Prostate gland (tissue), 2 donors: Measurements from ENCODE around the gene TAF11. TPM values are rescaled to one million over a fixed set of nuclear protein-coding genes. Genes with fewer than 3 reads are reported as not detected.

ENCODE experiments used
- DNase-seq: peaks from one replicate; pipeline ENCODE4 v3.0.0-alpha.2; 2019; ENCODE audit warnings: low spot score
- H3K27ac ChIP-seq, 2 donors: fragments of 200-600 bp; sonication (generic); 2 replicates each; pipeline ENCODE4 v1.5.1; 2017 to 2019
- H3K27me3 ChIP-seq: fragments of 200-600 bp; sonication (generic); replicated peaks from 2 replicates; pipeline ENCODE4 v1.5.1; 2019; ENCODE audit not compliant: insufficient read depth
- H3K36me3 ChIP-seq, 2 donors: fragments of 200-600 bp; sonication (generic); 1 replicate in 1 of 2; 2 replicates in 1 of 2; pipeline versions ENCODE4 v1.5.1 to v1.8.1; 2017 to 2019
- H3K4me1 ChIP-seq: fragments of 200-600 bp; sonication (generic); replicated peaks from 2 replicates; pipeline ENCODE4 v1.5.1; 2019
- H3K4me3 ChIP-seq, 2 donors: fragments of 200-600 bp; sonication (generic); 2 replicates each; pipeline ENCODE4 v1.5.1; 2017 to 2019
- H3K9me3 ChIP-seq: fragments of 200-600 bp; sonication (generic); 2 replicates; pipeline ENCODE4 v1.5.1; 2017
- POLR2A ChIP-seq: fragments of 450-650 bp; IDR thresholded peaks from one replicate; pipeline ENCODE4 v1.6.1; 2016; ENCODE audit warnings: antibody characterized with exemption, mild to moderate bottlenecking
- POLR2AphosphoS5 ChIP-seq: sonication (generic); formaldehyde crosslinking; IDR thresholded peaks from one replicate; pipeline ENCODE4 v1.6.1; 2017; ENCODE audit warnings: antibody characterized with exemption
- WGBS: methylation state at CpG from one replicate; pipeline ENCODE4 v1.1.5; 2018; 5-methylcytosine and 5-hydroxymethylcytosine counted together
- intact Hi-C: fragments of 100-400 bp; cut with DNase I; formaldehyde crosslinking; loops from one replicate; pipeline ENCODE4 v1.14.2; 2022
- total RNA-seq, 2 donors: library from RNA; depleted of rRNA; stranded (reverse); fragments of >200 nt; gene quantifications; one replicate each; pipeline ENCODE4 v1.1.0, GENCODE V29; 2016
- TF ChIP-seq, protein P1 (sequence below), 4 experiments: fragments of 200-600 bp in 2 of 4; fragments of 450-650 bp in 2 of 4; sonication (generic) in 2 of 4; IDR thresholded peaks; 1 replicate in 3 of 4; 2 replicates in 1 of 4; pipeline ENCODE4 v1.5.1; 2016 to 2019; ENCODE audit warnings: antibody characterized with exemption in 4 of 4, mild to moderate bottlenecking in 2 of 4, moderate library complexity in 2 of 4

Gene TAF11
- total RNA-seq, 2 donors from 2014 or later = 14.8 to 38.6 TPM

DNA sequence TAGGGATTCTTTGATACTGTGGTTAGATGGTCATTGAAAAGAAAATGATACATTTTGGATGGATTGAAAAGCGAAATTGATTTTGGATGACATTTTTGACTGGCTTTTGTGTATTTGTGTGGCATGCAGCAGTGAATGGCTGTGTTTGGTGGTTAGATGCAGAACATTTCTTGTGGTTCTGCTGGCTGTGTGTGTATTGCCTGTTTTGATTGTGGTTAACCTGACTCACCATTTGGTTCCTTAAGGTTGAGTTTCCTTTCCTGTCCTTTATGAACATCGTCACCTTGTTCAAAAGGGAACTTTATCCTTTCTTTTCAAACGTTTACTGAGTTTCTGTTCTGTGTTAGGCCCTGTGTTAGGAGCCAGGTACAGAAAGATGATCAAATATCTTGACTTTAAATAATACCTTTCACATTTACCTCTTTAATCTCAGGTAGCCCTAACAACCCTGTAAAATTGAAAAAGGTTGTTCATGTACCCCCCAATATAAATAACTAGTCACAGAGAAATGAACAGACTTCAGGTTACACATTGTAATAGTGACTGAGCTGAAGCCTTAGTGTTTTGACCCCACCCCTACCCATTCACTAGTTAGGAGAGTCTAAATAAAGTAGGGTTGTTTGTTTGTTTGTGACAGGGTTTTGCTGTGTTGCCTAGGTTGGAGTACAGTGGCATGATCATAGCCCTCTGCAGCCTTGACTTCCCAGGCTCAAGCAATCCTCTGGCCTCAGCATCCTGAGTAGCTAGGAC lies 25.0 kb upstream of the TAF11 start:
- WGBS = 67% methylated on average over 3 of the region's 3 CpGs
- Histone ChIP-seq H3K36me3 (no peaks in the 10 kb centered on the region), H3K27me3 (no peaks in the 10 kb centered on the region), H3K9me3 (no peaks in the 10 kb centered on the region), H3K4me3 (no peak overlapping the region), H3K4me1 (no peaks in the 10 kb centered on the region), H3K27ac (no peak overlapping the region)
- intact Hi-C loops = no loop called here
- no peak for DNase-seq
- TF ChIP-seq, protein P1, sequence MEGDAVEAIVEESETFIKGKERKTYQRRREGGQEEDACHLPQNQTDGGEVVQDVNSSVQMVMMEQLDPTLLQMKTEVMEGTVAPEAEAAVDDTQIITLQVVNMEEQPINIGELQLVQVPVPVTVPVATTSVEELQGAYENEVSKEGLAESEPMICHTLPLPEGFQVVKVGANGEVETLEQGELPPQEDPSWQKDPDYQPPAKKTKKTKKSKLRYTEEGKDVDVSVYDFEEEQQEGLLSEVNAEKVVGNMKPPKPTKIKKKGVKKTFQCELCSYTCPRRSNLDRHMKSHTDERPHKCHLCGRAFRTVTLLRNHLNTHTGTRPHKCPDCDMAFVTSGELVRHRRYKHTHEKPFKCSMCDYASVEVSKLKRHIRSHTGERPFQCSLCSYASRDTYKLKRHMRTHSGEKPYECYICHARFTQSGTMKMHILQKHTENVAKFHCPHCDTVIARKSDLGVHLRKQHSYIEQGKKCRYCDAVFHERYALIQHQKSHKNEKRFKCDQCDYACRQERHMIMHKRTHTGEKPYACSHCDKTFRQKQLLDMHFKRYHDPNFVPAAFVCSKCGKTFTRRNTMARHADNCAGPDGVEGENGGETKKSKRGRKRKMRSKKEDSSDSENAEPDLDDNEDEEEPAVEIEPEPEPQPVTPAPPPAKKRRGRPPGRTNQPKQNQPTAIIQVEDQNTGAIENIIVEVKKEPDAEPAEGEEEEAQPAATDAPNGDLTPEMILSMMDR (IDR thresholded peaks at IDR 0.05) = no peak
- TF ChIP-seq POLR2A = no peak
- no peak for TF ChIP-seq POLR2AphosphoS5

DNA sequence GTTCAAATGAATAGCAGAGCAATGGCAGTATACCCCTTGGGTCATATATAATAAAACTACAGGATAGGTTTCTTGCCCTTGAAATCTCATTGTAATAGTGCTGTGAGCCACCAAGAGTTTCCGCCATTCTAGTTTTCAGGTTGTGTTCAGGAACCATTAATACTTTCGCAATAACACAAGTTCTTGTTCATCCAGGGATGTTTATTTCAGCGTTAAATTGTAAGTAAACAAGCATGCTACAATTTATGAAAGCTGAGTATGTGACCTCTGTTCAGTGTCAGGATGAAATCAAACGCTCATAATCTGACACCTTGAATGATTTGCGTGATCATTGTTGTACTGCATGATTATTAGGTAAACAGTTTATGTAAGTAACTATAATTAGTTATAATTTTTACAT lies 24.0 kb upstream of the TAF11 start:
- no peak for DNase-seq
- H3K36me3 ChIP-seq = no peaks in the 10 kb centered on the region
- intact Hi-C loops = no loop called here
- H3K9me3 ChIP-seq = no peaks in the 10 kb centered on the region
- no peaks in the 10 kb centered on the region for H3K4me1 ChIP-seq
- H3K4me3 ChIP-seq = no peak overlapping the region
- H3K27ac ChIP-seq = no peak overlapping the region
- WGBS = 88% methylated on average over 5 of the region's 5 CpGs
- TF ChIP-seq POLR2AphosphoS5 (no peak), POLR2A (no peak)
- TF ChIP-seq, protein P1 (IDR thresholded peaks at IDR 0.05) = no peak
- H3K27me3 ChIP-seq = no peaks in the 10 kb centered on the region

DNA sequence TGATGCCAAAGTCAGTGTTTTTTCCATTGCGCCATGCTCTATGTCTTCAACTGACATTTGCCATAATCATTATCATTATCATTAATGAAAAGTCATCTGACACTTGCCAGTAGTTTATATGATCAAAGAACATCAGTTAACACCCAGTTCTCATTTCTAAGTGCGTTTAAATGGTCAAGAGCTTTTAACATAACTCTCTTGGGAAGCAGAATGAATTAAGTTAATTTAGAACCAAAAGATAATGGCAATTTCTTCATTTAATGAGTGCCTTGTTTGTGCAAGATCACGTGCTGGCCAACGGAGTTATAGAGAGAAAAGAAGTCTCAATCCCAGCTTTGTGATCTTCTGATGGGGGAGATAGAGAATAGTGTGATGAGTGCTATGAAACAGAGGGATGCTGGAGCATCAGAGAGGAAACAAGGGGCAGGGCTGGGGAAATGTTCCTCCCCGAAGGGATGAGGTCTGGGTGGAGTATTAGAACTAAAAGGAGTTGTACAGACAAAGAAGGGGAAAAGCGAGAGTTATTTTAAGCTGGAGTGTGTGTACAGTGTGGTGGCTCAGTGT lies 21.6 kb upstream of the TAF11 start:
- intact Hi-C loops = no loop called here
- DNase-seq = no peak
- 68% methylated on average over 6 of the region's 6 CpGs for WGBS
- Histone ChIP-seq H3K9me3 (no peaks in the 10 kb centered on the region), H3K27ac (no peak overlapping the region), H3K4me3 (no peak overlapping the region), H3K27me3 (no peaks in the 10 kb centered on the region), H3K36me3 (no peaks in the 10 kb centered on the region), H3K4me1 (no peaks in the 10 kb centered on the region)
- TF ChIP-seq, protein P1 (IDR thresholded peaks at IDR 0.05) = no peak
- no peak for TF ChIP-seq POLR2AphosphoS5

DNA sequence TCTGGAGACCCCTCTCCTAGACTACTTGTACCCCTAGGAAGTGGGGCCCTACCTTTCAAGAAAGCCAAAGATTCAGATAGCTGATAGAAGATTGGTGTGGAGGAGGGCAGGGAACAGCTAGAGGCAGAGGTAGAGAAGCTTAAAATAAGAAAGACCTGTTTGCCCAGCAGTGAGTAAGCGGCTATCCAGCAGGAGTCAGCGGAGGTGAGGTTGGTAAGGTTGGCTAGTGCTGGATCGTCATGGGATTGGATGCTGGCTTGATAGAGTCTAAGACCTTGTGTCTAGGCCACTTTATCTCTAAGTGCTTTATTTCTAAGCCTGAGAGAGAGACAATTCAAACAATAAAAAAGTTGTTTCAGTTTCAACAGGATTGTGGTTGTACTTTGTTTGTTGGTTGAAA lies 20.4 kb upstream of the TAF11 start:
- Histone ChIP-seq H3K27ac (no peak overlapping the region), H3K36me3 (no peaks in the 10 kb centered on the region), H3K4me3 (no peak overlapping the region), H3K4me1 (no peaks in the 10 kb centered on the region), H3K9me3 (no peaks in the 10 kb centered on the region), H3K27me3 (no peaks in the 10 kb centered on the region)
- DNase-seq = no peak
- WGBS = 95% methylated on average over 3 of the region's 3 CpGs
- TF ChIP-seq POLR2AphosphoS5 (no peak), POLR2A (no peak)
- TF ChIP-seq, protein P1 (IDR thresholded peaks at IDR 0.05) = no peak
- intact Hi-C loops = no loop called here

DNA sequence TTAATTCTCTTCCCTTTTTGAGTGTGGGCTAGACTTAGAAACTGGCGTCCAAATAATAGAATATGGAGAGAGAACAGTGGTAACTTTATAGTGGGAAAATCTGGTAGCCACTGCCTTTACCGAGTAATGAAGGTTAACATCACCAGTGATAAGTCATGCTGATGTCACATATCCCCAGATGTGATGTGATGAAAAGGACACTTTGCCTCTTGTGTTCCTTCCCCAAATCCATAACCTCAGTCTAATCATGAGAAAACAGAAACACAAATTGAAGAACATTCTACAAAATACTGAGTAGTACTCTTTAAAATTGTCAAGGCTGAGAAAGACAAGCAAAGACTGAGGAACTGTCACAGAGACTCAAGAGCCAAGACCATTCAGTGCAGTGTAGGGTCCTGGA lies 19.0 kb upstream of the TAF11 start:
- no peak for TF ChIP-seq POLR2AphosphoS5
- no peak for TF ChIP-seq POLR2A
- TF ChIP-seq, protein P1 (IDR thresholded peaks at IDR 0.05) = no peak
- H3K27me3 ChIP-seq = no peaks in the 10 kb centered on the region
- H3K9me3 ChIP-seq = no peaks in the 10 kb centered on the region
- no peak for DNase-seq
- H3K4me3 ChIP-seq = no peak overlapping the region
- no peak overlapping the region for H3K27ac ChIP-seq
- 95% methylated on average over 2 of the region's 2 CpGs for WGBS
- intact Hi-C loops = no loop called here
- H3K4me1 ChIP-seq = no peaks in the 10 kb centered on the region
- H3K36me3 ChIP-seq = no peaks in the 10 kb centered on the region
